ENCODE results near the gene DDX27.

DDX27 gene

GRCh38 chr20:49285233-49285668 is 66.0 kb downstream of the DDX27 start:
- in situ Hi-C loops (cut with MboI; ENCODE audit: low pct_unique_long_range_greater_than_20kb, low sequenced_read_pairs), result no loop called here
- peak; percentile 20 for DNase-seq

- in situ Hi-C loops (cut with MboI; ENCODE audit: low pct_unique_long_range_greater_than_20kb, low sequenced_read_pairs), result no loop called here
- peak; percentile 15 for DNase-seq
Observed at GRCh38 chr20:49285813-49286494, 66.7 kb downstream of the DDX27 start.

DNA sequence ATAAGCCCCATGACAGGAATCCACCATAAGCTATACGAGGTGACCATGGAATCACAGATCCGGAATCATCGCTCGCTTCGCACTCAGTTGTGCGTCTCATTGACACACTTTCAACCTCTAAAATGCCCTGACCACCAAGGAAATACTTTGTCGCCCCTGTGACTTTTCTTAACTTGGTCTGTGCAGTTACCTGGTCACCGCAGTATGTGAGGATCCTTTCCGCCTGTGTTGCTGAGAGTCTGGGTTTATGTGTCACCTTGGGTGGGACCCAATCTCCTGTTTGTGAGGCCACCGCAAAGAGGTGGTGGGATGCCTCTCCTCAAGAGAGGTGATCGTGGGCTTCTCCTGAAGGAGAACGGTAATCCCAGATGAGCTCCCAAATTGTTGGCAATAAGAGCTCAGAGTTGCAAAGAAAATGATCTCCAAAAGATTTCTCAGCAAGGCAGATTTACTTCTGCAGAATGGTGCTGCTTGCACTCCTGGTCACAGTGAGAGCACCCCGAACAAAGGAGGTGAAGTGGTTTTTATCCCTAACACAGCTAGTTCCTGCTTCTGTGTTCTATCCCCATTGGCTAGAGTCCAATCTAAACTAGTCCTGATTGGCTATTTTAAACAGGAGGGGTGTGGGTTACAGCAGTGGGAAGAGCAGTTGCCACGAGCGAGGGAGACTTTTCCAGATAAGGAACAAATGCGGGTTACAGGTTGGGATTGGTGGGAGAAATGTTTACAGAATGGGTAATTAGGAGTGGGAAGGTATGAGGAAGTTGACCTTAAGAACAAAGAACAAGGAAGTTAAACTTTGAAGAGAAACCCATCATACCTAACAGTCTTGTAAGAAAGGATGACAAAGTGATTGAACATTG is 67.7 kb downstream of the DDX27 start:
- in situ Hi-C loops (cut with MboI; ENCODE audit: low pct_unique_long_range_greater_than_20kb, low sequenced_read_pairs), result no loop called here
- peak; percentile 71 for DNase-seq

GRCh38 chr20:49287555-49288249 is 68.5 kb downstream of the DDX27 start:
- in situ Hi-C loops (cut with MboI; ENCODE audit: low pct_unique_long_range_greater_than_20kb, low sequenced_read_pairs), result no loop called here
- DNase-seq, result peak; percentile 12

DNA sequence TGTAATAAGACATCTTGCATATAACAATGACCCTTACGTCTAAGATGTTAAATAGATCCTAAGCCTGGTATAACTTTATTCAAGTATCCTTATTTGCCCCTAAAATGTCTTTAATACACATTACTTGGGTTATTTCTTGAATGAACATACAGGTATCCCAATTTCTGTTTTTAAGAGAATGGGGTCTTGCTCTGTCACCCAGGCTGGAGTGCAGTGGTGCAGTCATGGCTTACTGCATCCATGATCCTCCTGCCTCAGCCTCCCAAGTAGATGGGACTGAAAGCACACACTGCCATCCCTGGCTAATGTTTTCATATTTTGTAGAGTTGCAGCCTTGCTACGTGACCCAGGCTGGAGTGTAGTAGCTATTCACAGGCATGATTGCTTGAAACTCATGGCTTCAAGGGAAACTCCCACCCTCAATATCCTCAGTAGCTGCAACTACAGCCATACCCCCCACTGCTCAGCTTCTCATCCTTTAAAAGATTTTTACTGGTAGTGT is 69.1 kb downstream of the DDX27 start:
- DNase-seq, result no peak
- in situ Hi-C loops (cut with MboI; ENCODE audit: low pct_unique_long_range_greater_than_20kb, low sequenced_read_pairs), result no loop called here

DNA sequence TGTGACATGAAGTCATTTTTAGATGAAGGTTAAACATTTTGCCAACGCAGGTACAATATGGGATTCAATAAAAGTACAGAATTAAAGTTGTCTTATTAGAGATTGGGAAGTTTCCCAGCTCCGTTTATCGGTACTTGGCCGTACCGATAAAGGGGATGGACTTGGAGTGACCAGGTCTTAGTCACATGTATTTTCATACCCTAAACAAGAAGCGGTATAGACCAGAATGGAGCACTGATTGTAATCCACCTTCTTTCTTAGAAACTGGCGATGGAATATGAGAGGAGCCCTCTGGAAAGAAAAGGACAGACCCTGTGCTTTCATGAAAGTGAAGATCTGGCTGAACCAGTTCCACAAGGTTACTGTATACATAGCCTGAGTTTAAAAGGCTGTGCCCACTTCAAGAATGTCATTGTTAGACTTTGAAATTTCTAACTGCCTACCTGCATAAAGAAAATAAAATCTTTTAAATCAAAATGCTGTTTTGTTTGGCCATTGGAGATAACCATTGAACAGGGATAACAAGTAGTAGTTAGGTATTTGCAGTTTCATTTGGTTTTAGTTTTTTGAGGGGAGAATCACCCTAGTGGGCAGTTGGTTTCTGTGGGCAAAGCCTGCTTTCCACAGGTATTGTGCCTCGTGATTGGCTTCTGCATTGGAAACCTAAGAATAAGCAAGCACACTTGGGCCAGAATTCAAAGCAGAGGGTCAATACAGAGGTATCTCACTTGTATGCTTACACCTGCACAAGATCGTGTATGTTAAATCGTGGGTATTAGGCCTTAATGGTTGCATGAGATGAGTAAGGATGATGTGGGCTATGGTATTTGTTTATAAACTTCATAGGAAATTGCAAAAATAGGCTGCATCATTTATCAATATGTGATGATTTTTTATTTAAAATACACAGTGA is 69.8 kb downstream of the DDX27 start:
- in situ Hi-C loops (cut with MboI; ENCODE audit: low pct_unique_long_range_greater_than_20kb, low sequenced_read_pairs), result no loop called here
- DNase-seq, result no peak

GRCh38 chr20:49290608-49291191 is 71.5 kb downstream of the DDX27 start:
- DNase-seq, result peak; percentile 39
- in situ Hi-C loops (cut with MboI; ENCODE audit: low pct_unique_long_range_greater_than_20kb, low sequenced_read_pairs), result no loop called here

DNA sequence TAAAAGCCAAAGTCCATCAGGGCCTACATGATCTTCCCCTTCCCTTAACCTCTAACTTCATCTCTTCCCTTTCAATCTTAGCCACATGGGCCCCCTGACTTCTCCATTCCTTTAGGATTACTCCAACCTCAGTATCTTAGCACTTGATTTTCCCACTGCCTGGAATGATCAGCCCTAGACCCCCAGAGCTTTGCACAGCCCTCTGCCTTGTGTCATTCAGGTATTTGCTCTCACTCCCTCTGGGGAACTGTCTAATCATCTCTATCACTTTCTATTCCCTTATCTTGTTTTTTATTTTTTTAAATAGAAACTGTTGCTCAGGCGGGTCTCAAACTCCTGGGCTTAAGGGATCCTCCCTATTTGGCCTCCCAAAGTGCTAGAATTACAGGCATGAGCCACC is 72.0 kb downstream of the DDX27 start:
- in situ Hi-C loops (cut with MboI; ENCODE audit: low pct_unique_long_range_greater_than_20kb, low sequenced_read_pairs), result no loop called here
- DNase-seq, result peak; percentile 32

DNA sequence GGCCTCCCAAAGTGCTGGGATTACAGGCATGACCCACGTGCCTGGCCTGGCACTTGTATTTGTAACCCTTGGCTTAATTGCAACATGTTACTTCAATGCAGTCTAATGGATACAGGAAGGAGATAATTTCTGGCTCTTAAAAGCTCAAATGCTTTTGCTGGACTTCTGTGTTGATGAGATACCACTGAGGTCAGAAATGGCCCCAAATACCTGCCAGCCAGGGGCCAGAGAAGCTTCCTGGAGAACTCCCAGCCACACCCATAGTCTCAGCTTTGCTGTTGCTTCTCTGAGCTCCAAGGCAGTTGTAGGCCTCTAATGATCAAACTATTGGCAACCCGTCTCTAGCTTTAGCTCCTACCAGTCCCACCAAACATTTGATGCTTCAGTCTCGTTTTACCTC is 72.8 kb downstream of the DDX27 start:
- DNase-seq, result no peak
- in situ Hi-C loops (cut with MboI; ENCODE audit: low pct_unique_long_range_greater_than_20kb, low sequenced_read_pairs), result no loop called here

- no peak for DNase-seq
Observed at GRCh38 chr20:49293122-49293521, 73.9 kb downstream of the DDX27 start.

More at GRCh38 chr20:49293122-49293521, 73.9 kb downstream of the DDX27 start:
- in situ Hi-C loops (cut with MboI; ENCODE audit: low pct_unique_long_range_greater_than_20kb, low sequenced_read_pairs), result no loop called here
